Measurements from ENCODE around the gene CHID1.

Gene CHID1

DNA sequence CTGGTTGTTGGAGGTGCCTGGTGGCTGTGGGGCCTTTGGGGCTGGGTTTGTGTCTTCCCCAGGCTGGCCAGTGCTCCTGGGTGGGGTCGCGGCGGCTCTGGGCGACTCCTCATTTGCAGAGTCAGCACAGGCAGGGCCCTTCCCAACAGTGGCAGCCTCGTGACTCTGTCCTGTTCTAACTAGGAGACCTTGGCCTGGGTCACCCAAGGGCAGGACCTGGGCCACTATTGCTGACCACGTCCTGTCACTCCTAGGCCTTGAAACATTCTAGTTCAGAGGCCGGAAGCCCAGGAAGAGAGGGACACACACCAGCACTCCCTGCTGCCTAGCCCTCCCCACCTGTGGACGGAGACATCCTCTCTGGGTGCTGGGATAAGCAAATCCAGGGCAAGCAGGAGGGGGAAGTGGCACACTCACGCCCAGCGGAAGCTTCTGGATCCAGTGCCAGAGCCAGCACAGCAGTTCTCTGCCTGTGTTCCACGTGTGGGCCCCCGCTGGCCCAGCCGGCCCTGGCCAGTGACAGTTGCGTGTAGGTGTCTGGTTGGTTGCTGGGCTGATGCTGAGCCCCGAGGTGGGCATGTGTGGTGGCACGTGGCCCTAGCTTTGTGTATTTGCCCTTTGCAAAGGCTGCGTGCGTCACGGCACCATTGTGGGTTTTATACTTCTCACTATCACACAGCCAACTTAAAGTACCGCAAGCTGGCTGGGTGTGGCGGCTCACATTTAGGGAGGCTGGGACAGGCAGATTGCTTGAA is 4.3 kb upstream of the CHID1 start:
- no peak for FAIRE-seq
- TF ChIP-seq, protein P1, sequence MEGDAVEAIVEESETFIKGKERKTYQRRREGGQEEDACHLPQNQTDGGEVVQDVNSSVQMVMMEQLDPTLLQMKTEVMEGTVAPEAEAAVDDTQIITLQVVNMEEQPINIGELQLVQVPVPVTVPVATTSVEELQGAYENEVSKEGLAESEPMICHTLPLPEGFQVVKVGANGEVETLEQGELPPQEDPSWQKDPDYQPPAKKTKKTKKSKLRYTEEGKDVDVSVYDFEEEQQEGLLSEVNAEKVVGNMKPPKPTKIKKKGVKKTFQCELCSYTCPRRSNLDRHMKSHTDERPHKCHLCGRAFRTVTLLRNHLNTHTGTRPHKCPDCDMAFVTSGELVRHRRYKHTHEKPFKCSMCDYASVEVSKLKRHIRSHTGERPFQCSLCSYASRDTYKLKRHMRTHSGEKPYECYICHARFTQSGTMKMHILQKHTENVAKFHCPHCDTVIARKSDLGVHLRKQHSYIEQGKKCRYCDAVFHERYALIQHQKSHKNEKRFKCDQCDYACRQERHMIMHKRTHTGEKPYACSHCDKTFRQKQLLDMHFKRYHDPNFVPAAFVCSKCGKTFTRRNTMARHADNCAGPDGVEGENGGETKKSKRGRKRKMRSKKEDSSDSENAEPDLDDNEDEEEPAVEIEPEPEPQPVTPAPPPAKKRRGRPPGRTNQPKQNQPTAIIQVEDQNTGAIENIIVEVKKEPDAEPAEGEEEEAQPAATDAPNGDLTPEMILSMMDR (IDR thresholded peaks at IDR 0.05; ENCODE audit: insufficient read depth, missing control alignments): no peak
- no peak for DNase-seq (ENCODE audit: insufficient read length, low spot score)

DNA sequence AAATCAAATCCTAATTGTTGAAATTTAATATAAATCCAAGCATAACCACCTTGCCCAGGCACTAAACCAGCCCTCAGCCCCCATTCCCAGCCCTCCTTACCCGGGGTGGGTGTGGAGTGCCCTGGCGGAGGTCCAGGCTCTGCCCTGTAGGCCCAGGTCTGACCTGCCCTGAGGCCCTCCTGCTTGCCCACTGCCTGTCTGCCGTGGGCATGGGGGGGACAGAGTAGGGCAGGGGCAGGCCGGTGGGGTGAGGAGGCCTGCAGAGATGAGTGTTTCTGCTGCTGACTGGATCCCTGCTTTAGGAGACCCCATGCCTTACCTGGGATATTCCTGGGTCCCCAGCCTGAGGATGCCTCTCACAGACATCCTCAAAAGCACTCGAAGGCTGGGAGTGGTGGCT is 3.6 kb upstream of the CHID1 start:
- no peak for FAIRE-seq
- DNase-seq (ENCODE audit: insufficient read length, low spot score): no peak
- TF ChIP-seq, protein P1 (IDR thresholded peaks at IDR 0.05; ENCODE audit: insufficient read depth, missing control alignments): no peak

DNA sequence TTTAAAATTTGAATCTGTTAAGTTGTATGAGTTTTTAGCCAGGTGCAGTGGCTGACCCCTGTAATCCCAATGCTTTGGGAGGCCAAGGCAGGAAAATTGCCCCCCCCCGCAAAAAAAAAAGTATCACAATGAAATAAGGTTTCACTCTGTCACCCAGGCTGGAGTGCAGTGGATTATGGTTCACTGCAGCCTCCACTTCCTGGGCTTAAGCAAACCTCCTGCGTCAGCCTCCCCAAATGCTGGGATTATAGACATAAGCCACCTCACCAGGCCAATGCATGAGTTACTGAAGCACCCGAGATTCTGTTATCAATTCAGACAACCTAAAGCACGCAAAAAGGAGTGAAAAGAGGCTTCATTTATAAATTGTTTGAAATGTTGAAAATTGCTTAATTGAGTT is 2.4 kb upstream of the CHID1 start:
- TF ChIP-seq, protein P1 (IDR thresholded peaks at IDR 0.05; ENCODE audit: insufficient read depth, missing control alignments): no peak
- no peak for FAIRE-seq
- DNase-seq (ENCODE audit: insufficient read length, low spot score): no peak

DNA sequence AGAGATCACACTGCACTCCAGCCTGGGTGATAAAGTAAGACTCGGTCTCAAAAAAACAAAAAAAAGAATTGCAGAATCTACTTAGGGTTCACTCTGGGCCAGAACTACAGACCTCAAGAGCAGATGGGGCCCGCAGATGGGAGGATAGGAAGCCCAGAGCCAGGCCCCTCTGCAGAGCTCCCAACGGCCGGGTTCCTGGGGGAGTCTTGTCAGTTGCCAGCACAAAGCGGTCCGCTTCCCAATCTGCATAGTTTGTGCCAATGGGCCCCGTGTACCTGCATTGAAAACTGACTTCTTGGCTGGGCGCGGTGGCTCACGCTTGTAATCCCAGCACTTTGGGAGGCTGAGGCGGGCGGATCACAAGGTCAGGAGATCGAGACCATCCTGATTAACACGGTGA is 1.7 kb upstream of the CHID1 start:
- TF ChIP-seq, protein P1 (IDR thresholded peaks at IDR 0.05; ENCODE audit: insufficient read depth, missing control alignments): no peak
- DNase-seq (ENCODE audit: insufficient read length, low spot score): no peak

DNA sequence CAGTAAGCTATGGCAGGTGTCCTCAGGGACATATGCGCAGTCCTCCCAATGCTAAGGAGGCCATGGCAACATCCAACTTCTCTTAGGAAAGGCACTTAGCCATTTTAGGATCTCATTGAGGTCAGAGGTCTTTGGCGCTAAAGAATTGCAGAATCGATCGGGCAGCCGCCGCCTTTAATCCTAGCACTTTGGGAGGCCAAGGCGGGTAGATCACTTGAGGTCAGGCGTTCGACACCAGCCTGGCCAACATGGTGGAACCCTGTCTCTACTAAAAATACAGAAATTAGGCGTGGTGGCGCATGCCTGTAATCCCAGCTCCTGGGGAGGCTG is 1.2 kb upstream of the CHID1 start:
- DNase-seq (ENCODE audit: insufficient read length, low spot score) (no peak), FAIRE-seq (no peak)
- TF ChIP-seq, protein P1 (IDR thresholded peaks at IDR 0.05; ENCODE audit: insufficient read depth, missing control alignments): no peak

More for the DNA sequence above, 1.7 kb upstream of the CHID1 start:
- FAIRE-seq: no peak

DNA sequence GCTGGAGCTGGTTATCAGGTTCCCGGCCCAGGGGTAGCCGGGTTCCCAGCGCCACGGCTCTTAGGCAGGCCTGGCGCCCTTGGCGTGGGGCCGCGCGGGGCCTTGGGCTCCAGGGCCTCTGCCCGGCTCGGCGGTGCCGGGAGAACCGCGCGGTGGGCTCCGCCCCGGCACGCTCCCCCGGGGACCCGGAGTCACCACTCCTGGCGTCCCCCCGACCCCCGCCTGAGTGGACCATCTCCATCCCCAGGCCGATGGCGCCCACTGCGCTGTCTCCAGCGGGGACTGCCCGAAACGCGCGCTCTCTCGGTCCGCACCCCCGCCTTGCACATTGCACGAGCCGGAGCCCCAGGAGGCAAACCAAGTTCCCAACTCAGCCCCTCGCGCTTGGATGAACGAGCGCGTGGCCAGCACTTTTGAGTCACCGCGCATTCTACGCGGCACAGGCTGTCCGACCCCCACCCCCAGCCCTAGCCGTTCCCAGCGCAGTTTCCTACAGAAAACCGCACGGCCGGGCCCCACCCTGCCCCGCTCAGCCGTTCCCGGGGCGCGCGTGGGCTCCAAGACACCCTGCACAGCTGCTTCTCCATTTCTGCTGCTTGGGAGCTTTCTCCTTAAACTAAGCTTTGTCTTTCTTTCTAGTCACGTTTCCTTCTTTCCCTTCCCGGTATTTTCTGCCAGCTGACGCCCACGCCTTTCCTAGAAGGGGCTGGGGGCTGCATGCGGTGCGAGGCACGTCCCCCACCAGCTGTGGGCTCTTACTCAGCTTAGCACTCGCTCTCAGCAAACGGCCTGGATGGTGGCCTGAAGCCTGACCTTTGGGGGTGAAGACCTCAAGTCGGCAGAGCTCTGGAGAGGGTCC is 650 bp upstream of the CHID1 start:
- no peak for DNase-seq (ENCODE audit: insufficient read length, low spot score)
- no peak for FAIRE-seq
- TF ChIP-seq, protein P1 (IDR thresholded peaks at IDR 0.05; ENCODE audit: insufficient read depth, missing control alignments): no peak

Data from D721Med (cell line).